Measurements from ENCODE around the gene NUDT6.

NUDT6 gene

GRCh38 chr4:122921971-122922876 lies at the start of gene NUDT6:
Gene NUDT6, minus strand, starts transcription at chr4:122922597. Its CDS starts 25 bp downstream, at chr4:122922572.
- DNase-seq = peak; percentile 16

DNA sequence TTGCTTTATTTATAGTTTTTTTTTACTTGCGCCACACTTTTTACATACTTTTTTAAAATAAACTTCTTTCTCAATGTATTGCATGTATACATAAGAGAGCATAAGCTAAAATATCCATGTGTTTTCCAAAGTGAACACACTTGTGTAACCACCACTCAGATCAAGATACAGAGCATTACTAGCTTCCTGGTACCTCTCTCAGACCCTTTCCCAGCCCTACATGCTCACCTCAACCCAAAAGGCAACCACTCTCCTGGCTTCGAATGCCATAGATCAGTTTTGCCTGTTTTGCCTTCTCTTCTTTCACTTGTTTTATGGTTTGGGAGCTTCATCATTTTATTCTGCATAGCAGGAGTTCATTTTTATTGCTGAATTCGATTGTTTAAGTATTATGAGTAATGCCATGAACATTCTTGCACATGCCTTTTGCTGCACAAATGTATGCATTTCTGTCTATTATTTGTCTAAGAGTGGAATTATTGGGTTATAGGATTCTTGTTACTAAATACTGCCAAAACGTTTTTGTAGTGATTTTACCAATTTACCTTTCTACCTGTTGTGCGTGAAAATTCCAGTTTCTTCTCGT lies 45.9 kb upstream of the NUDT6 start:
- no peak for DNase-seq

- no peak for DNase-seq
Observed at GRCh38 chr4:122967231-122967630, 44.8 kb upstream of the NUDT6 start.

DNA sequence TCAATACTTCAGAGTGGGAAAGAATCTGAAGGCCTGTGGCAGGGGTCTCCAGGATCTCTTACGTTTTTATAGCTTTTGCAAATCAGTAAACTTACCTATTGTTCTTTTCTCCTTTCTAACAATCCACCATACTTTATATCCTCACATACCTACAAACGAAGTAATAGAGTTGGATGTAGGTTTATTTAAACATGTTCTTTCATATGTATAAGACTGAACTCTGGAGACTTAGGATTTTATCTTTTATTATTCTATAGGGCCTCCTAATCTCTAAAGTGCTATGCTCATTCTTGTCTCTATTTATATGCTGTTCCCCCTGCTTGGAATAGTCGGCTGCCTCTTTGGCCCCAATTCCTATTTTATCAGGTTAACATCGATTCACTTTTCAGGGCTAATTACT lies 43.8 kb upstream of the NUDT6 start:
- no peak for DNase-seq

DNA sequence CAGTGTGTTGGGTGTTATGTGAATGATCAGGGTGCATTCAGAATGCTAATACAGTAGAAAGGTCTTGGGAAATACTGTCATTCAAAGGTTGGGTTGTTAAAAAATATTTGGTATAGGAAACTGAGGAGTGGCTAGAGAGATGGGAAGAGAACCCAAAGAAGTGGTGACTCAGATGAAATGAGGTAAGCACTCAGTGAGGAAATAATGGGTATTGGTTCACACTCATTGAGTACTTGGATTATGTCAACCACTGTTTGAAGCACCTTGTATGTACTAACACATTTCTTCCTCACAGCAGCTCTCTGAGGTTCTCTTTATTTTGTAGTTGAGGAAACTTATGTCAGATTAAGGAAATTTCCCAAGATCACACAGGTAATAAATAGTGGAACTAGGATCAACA lies 40.8 kb upstream of the NUDT6 start:
- DNase-seq = no peak

DNA sequence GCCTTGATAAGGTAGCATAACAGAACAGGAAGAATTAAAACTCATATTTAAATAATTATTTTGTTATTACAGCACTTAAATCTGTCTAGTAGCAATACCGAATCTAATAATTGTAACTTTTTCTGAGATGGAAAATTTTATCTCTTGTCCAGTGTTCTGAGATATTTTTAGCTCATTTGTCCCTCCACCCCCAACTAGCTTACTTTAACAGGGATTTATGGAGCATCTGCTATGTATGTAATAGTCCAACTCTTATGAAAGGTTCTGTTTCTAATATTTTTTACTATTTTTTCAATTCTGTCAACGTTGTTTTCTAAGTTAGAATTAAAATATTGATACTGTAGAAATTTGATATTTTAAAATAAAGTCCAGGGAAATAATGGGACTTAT lies 38.2 kb upstream of the NUDT6 start:
- DNase-seq = no peak

GRCh38 chr4:122959981-122960610 lies 37.7 kb upstream of the NUDT6 start:
- no peak for DNase-seq

DNA sequence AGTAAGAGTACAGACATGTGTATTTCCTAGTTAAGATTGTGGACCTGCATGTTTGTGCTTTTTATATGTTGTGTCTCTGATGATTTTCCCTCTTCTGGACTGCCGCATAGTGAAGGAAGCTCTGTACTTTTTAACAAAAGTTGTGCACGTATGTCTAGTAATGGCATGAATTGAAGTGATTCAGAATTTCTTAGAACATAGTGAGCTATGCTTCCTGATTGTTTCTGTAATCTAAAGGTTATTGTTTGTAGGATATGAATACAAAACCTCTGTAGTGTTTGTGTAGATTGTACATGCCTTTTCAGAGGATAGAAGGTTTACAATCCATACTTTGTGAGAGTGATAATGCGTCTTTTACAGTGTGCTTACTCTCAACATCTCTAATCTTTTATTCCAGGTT lies 37.0 kb upstream of the NUDT6 start:
- DNase-seq = no peak

DNA sequence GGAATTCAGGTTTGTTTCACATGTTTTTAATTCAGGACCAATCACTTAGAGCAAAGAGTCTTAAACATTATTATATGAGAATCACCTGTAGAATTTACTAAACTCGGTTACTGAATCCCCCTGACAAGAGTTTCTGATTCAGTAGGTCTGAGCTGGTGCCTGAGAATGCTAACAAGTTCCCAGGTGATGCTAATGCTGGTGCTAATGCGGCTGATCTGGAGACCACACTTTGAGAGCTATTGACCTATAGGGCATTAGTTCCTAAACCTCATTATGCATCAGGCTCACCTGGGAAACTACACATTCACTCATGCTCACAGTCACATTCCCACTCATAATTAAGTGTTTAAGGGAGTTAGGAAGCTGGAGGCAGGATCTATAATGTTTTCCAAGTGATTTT lies 36.1 kb upstream of the NUDT6 start:
- DNase-seq = no peak

DNA sequence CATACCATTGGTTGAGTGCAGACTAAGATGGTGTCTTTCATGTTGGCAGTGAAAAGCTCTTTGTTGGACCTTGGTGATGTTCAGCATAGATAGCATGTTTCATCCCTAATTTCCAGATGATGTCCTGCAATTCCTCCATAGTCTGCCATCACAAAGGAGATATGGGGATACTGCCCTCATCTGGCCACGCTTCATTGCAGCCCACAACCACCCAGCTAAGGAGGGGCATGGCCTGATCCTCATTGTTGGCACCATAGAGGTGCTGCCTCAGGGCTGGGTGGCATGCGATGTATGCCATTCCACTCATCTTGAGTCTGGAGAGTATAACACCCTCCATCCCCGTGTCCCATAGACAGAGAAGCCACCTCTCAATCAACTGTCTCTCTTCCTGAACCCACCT lies 31.5 kb upstream of the NUDT6 start:
- DNase-seq = no peak

GRCh38 chr4:122952028-122952427 lies 29.6 kb upstream of the NUDT6 start:
- DNase-seq = no peak

DNA sequence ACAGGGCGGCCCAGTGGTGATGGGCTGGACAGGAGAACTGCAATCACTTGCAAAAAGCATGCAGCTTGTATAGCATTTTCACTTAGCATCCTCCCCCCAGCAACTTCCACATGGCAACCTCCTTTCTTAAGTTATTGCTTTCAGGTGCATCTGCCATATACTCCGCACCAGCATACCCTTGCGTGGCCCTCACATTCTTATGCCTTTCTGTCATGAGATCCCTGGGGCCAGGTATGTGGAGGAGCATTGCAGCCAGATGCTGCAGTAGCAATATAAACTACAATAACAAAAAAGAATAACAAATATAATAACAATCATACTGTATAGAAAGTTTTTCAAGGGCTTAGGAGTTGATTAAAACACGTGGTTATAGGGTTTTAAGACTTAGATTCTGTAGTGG lies 26.3 kb upstream of the NUDT6 start:
- no peak for DNase-seq

- no peak for DNase-seq
Observed at GRCh38 chr4:122946142-122946541, 23.7 kb upstream of the NUDT6 start.

DNA sequence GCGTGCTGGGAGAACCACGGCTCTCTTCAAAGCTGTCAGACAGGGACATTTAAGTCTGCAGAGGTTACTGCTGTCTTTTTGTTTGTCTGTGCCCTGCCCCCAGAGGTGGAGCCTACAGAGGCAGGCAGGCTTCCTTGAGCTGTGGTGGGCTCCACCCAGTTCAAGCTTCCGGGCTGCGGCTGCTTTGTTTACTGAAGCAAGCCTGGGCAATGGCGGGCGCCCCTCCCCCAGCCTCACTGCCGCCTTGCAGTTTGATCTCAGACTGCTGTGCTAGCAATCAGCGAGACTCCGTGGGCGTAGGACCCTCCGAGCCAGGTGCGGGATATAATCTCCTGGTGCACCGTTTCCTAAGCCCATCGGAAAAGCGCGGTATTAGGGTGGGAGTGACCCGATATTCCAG lies 22.7 kb upstream of the NUDT6 start:
- DNase-seq = peak; percentile 37

DNA sequence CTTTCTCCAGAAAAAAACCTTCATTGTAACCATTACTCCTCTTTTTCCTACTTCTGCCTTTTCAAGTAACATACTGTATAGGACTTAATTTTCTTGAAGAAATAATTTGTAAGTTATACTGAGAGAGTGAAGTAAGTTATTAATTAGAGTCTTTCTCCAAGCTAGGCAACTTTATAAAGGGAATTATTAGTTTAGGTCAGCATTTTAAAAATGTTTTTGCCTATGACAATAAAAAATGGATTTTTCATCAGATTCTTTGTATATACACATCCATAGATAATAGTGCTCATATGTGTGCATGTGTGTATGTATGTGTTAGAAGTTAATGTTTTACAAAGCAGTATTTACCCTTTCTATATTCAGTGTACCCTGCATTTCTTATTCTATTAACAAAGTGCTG lies 10.4 kb upstream of the NUDT6 start:
- no peak for DNase-seq

GRCh38 chr4:122930862-122931261 lies 8.5 kb upstream of the NUDT6 start:
- no peak for DNase-seq

DNA sequence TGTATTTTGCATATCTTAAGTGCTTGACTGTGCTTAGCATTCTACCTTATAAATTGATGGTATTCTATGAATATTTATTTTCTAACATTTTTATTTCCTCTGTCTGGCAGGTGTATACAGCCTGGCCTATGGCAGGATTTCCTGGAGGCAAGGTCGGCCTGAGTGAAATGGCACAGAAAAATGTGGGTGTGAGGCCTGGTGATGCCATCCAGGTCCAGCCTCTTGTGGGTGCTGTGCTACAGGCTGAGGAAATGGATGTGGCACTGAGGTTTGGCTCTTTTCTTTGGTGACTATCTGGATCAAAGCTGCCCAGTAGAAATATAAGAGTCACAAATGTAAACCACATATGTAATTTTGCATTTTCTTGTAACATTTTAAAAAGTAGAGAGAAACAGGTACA lies 6.5 kb upstream of the NUDT6 start:
- DNase-seq = no peak

DNA sequence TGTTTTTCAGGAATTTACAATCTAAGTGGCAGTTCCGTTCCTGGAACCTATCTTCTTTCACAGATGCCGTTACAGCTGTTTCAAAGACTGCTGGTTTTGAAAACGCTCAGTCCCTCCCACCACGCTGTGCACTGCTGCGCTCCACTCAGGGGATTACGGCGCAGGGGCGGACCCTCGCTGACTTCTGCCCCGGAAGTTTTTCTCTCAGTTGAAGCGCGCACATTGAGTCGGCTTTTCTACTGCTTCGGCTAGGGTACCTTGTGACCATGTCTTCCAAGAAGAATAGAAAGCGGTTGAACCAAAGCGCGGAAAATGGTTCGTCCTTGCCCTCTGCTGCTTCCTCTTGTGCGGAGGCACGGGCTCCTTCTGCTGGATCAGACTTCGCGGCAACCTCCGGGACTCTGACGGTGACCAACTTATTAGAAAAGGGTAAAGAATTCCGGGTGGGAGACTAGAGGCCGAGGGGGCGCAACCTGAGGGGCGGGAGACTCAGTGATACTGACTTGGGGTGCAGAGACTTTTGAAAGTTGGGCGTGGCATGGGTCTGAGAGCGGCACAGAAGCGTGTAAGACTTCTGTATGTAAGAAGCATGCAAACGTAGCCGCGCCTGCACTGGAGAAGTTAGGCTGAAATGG lies 597 bp upstream of the NUDT6 start:
- peak; percentile 84 for DNase-seq

GRCh38 chr4:122921300-122921699 lies 1.1 kb downstream of the NUDT6 start:
- DNase-seq = no peak

DNA sequence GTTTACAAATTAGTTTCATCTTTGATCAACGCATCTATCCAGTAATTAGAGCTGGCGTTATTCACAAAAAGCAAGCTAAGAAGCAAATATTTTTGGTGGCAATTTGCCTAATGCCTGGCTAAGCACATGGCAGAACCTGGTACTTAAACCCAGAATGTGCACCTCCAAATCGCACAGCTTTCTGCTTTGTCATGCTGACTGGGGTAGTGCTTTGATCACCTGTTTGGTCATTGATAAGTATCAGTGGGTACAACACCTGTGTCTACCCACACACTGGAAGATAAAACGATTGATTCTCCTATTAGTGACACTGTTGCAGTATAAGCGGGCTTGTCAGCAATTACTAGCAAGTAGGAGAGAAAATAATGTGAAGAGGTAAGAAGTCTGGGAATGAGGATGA lies 1.9 kb downstream of the NUDT6 start:
- no peak for DNase-seq

DNA sequence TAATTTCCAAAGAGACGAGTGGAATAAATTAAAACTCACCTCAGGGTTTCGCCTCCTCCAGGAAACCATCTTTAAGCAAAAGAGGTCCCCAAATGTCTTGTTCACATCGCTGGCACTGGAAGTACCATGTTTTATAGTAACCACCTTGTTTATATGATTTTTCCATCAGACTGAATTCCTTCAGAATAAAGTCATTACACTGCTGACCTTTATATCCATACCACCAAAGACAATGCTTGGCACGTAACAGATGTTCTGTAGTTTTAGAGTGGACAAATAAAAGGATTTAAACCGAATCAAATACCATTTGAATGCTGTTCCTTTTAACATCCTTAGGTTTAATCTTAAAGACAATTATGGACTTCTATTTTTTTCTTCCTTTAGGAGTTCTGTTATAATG lies 4.7 kb downstream of the NUDT6 start:
- no peak for DNase-seq

GRCh38 chr4:122914938-122915337 lies 7.5 kb downstream of the NUDT6 start:
- DNase-seq = no peak

- DNase-seq = no peak
Observed at GRCh38 chr4:122914292-122914904, 8.0 kb downstream of the NUDT6 start.
